ENCODE data around the gene SRP19. TPM values are rescaled to one million over a fixed set of nuclear protein-coding genes. Genes with fewer than 3 reads are reported as not detected.

The SRP19 gene
- total and polyA plus RNA-seq, 2 of the 8 experiments (the other 6 are each of a cell fraction or from before 2014, with no cell fraction given): 27.5 to 79.9 TPM

DNA sequence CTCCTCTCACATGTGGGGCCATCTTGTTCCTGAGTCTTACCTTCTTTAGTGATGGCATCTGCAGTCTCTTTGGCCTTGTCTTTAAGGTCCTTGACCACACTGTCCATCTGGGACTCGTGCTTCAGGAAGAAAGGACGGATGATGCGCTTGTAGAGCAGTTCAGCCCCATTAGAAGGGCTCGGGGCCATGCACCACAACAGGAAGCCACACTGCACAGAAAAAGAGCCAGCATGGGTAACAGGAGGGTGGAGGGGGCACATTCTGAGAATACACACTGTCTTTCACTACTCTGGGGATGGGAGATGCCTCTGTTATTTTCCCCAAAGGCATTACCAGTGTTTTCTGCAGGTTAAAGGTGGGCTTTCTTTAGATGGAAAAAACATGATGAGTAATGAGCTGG lies 25.9 kb downstream of the SRP19 start:
- Histone ChIP-seq H3K23me2 (ENCODE audit: low read depth, low read length) (no peaks in the 10 kb centered on the region; the same call in 1 of the 2 replicates), H3K27ac (ENCODE audit: low read depth, low read length) (no peak overlapping the region), H4K5ac (ENCODE audit: insufficient read length, low read depth, low read length) (no peak overlapping the region), H3K18ac (ENCODE audit: extremely low read depth, low read length) (no peak overlapping the region), H2AK5ac (ENCODE audit: low read depth, low read length) (no peak overlapping the region), H3K9me3 (ENCODE audit: insufficient read depth in 2 of 2, low read depth in 1 of 2, low read length in 1 of 2) (no peaks in the 10 kb centered on the region), H3K23ac (ENCODE audit: insufficient read length) (no peak overlapping the region), H2BK15ac (ENCODE audit: low read length) (no peak overlapping the region), H3K4ac (replicated peaks; ENCODE audit: insufficient read length, low read depth, low read length) (no peak overlapping the region), H3K9ac (replicated peaks in 1 of 4; ENCODE audit: extremely low read depth in 1 of 4, low read depth in 3 of 4, low read length in 3 of 4) (no peak overlapping the region), H3K4me2 (ENCODE audit: insufficient read depth in 1 of 2, low read depth in 2 of 2, low read length in 2 of 2) (no peak overlapping the region), H2BK20ac (ENCODE audit: low read length) (no peak overlapping the region), H2BK12ac (ENCODE audit: low read depth, low read length) (no peak overlapping the region), H3K14ac (ENCODE audit: insufficient read length) (no peak overlapping the region), H4K20me1 (replicated peaks in 1 of 2; ENCODE audit: control insufficient read depth in 1 of 2, insufficient read depth in 2 of 2, low read length in 2 of 2) (peaks cover 3 to 5% of the 10 kb centered on the region in 2 experiments), H3K4me1 (replicated peaks in 1 of 4; ENCODE audit: control insufficient read depth in 3 of 4, insufficient read depth in 4 of 4, low read length in 3 of 4) (no peaks in the 10 kb centered on the region), H2AFZ (ENCODE audit: low read length) (no peak overlapping the region), H3K79me1 (ENCODE audit: low read depth, low read length) (no peaks in the 10 kb centered on the region), H3K79me2 (ENCODE audit: control insufficient read depth in 1 of 2, insufficient read depth in 2 of 2, low read length in 2 of 2) (no peaks in the 10 kb centered on the region), H4K91ac (replicated peaks; ENCODE audit: insufficient read length, low read length) (no peak overlapping the region), H3K36me3 (ENCODE audit: control insufficient read depth in 2 of 4, insufficient read depth in 4 of 4, low read length in 3 of 4) (peaks cover 0 to 39% (median 18%) of the 10 kb centered on the region in 4 experiments; a peak in 5 of 8 replicates), H4K8ac (ENCODE audit: extremely low read depth, insufficient read depth, low read length) (no peak overlapping the region), H3K4me3 (ENCODE audit: extremely low read depth in 1 of 4, insufficient read depth in 2 of 4, low read depth in 3 of 4, low read length in 4 of 4) (no peak overlapping the region), H2BK5ac (ENCODE audit: low read depth, low read length) (no peak overlapping the region), H2BK120ac (replicated peaks; ENCODE audit: low read depth, low read length) (no peak overlapping the region), H3K56ac (replicated peaks; ENCODE audit: insufficient read length, low read depth, low read length) (no peak overlapping the region), H3K27me3 (replicated peaks in 1 of 4; ENCODE audit: control insufficient read depth in 3 of 4, extremely low read depth in 1 of 4, insufficient read depth in 3 of 4, low read length in 3 of 4) (no peaks in the 10 kb centered on the region)
- ChIA-PET POLR2A (ENCODE audit: partially characterized antibody) (interaction anchor here (0.9 kb wide), 1 partner anchor 9 kb away, joined by 3 read pairs; no protein-coding TSS in a partner anchor), CTCF (ENCODE audit: partially characterized antibody) (interaction anchor here (0.7 to 1.0 kb wide), 2 partner anchors 9 to 969 kb away, joined by 3 read pairs; no protein-coding TSS in a partner anchor)
- no peak for FAIRE-seq
- 84% methylated on average over 4 of the region's 4 CpGs; no CpG with 5 or more reads in 1 of the 2 experiments for WGBS, 2 experiments (ENCODE audit: extremely low coverage in 1 of 2, insufficient coverage in 1 of 2, insufficient read length in 1 of 2, insufficient replicate concordance in 2 of 2, low coverage in 1 of 2, low lambda C conversion rate in 2 of 2, missing lambda C conversion rate in 1 of 2)
- DNase-seq (ENCODE audit: low read depth in 1 of 2, low spot score in 2 of 2): no peak
- no peak for TF ChIP-seq RAD21 (IDR thresholded peaks at IDR 0.05 in 1 of 2, conservative IDR thresholded peaks at IDR 0.05 in 1 of 2; ENCODE audit: low read depth in 2 of 2, low read length in 2 of 2)
- no peak for TF ChIP-seq TBP (IDR thresholded peaks at IDR 0.05; ENCODE audit: low read depth, low read length)
- no peak for TF ChIP-seq SP1 (IDR thresholded peaks at IDR 0.05; ENCODE audit: low read depth, low read length)
- TF ChIP-seq CBX5 (IDR thresholded peaks at IDR 0.05; ENCODE audit: low read depth, low read length): no peak
- TF ChIP-seq BACH1 (IDR thresholded peaks at IDR 0.05; ENCODE audit: low read length): no peak
- TF ChIP-seq RXRA (IDR thresholded peaks at IDR 0.05; ENCODE audit: insufficient read depth, low read depth, low read length): no peak
- no peak for TF ChIP-seq GTF2F1 (IDR thresholded peaks at IDR 0.05; ENCODE audit: borderline replicate concordance, low read depth, low read length)
- no peak for TF ChIP-seq JUND (IDR thresholded peaks at IDR 0.05; ENCODE audit: low read length)
- no peak for TF ChIP-seq TAF7 (optimal IDR thresholded peaks at IDR 0.05; ENCODE audit: borderline replicate concordance, low read depth, low read length)
- TF ChIP-seq TAF1 (IDR thresholded peaks at IDR 0.05; ENCODE audit: low read depth, low read length): no peak
- TF ChIP-seq CHD2 (IDR thresholded peaks at IDR 0.05; ENCODE audit: low read length): no peak
- no peak for TF ChIP-seq YY1 (IDR thresholded peaks at IDR 0.05; ENCODE audit: low read depth, low read length)
- TF ChIP-seq NRF1 (IDR thresholded peaks at IDR 0.05; ENCODE audit: low read depth, low read length): no peak
- TF ChIP-seq SRF (IDR thresholded peaks at IDR 0.05; ENCODE audit: low read depth, low read length): no peak
- no peak for TF ChIP-seq JUN (IDR thresholded peaks at IDR 0.05; ENCODE audit: low read depth, low read length)
- no peak for TF ChIP-seq GABPA (IDR thresholded peaks at IDR 0.05; ENCODE audit: borderline replicate concordance, insufficient read depth, low read length)
